Measurements from ENCODE around the gene TAS2R60. TPM values are rescaled to one million over a fixed set of nuclear protein-coding genes. Genes with fewer than 3 reads are reported as not detected.
"Not testable (repeated sequence)": the region's sequence is repeated elsewhere in the genome, so short reads cannot be mapped to it uniquely, and the experiment has no call there.

Gene TAS2R60
- total and polyA plus RNA-seq, 3 donors from 2014 or later: not detected

DNA sequence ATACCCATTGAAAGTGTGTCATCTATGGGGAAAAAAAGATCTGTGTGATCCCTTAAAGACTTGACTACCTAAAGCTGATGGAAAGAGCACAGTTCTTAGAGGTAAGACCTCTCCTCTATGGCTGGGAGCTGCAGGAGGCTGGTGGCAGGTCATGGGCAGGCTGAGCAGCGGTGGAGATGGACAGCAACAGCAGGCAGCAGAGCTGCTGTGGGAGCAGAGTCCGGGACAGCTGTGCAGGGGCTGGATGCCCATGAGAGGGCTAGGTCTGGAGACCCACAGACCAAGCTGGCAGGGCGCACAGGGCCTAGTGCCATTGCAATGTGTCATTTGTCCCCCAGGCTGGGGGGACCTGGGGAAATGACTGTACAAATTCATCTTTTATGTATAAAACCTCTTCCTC, 21.2 kb upstream of the TAS2R60 start:
- Histone ChIP-seq H3K36me3 (ENCODE audit: low read depth, missing control alignments) (no peaks in the 10 kb centered on the region), H3K4me3 (no peak overlapping the region), H3K4me1 (no peaks in the 10 kb centered on the region), H3K9me3 (no peaks in the 10 kb centered on the region), H3K27ac (no peak overlapping the region), H3K27me3 (no peaks in the 10 kb centered on the region)
- no peak for DNase-seq
- intact Hi-C loops (cut with DNase I; ENCODE audit: low total_unique reads): no loop called here
- TF ChIP-seq POLR2A (IDR thresholded peaks at IDR 0.05): no peak
- TF ChIP-seq, protein P1, sequence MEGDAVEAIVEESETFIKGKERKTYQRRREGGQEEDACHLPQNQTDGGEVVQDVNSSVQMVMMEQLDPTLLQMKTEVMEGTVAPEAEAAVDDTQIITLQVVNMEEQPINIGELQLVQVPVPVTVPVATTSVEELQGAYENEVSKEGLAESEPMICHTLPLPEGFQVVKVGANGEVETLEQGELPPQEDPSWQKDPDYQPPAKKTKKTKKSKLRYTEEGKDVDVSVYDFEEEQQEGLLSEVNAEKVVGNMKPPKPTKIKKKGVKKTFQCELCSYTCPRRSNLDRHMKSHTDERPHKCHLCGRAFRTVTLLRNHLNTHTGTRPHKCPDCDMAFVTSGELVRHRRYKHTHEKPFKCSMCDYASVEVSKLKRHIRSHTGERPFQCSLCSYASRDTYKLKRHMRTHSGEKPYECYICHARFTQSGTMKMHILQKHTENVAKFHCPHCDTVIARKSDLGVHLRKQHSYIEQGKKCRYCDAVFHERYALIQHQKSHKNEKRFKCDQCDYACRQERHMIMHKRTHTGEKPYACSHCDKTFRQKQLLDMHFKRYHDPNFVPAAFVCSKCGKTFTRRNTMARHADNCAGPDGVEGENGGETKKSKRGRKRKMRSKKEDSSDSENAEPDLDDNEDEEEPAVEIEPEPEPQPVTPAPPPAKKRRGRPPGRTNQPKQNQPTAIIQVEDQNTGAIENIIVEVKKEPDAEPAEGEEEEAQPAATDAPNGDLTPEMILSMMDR (IDR thresholded peaks at IDR 0.05): no peak
- 88 to 93% methylated on average over 3 of the region's 3 CpGs for WGBS, 2 donors

DNA sequence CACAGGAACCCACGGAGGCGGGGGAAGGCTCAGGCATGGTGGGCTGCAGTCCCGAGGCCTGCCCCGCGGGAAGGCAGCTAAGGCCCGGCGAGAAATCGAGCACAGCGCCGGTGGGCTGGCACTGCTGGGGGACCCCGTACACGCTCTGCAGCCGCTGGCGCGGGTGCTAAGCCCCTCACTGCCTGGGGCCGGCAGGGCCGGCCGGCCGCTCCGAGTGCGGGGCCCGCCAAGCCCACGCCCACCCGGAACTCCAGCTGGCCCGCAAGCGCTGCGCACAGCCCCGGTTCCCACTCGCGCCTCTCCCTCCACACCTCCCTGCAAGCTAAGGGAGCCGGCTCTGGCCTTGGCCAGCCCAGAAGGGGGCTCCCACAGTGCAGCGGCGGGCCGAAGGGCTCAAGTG, 18.8 kb upstream of the TAS2R60 start:
- H3K9me3 ChIP-seq; intact Hi-C loops (cut with DNase I; ENCODE audit: low total_unique reads); H3K27ac ChIP-seq; H3K27me3 ChIP-seq; DNase-seq; H3K4me1 ChIP-seq; H3K36me3 ChIP-seq (ENCODE audit: low read depth, missing control alignments): not testable (repeated sequence)
- H3K4me3 ChIP-seq: peak overlapping the region in 1 of 2 donors; percentile 33
- 70 to 74% methylated on average over 11 to 33 of the region's 34 CpGs for WGBS, 2 donors

DNA sequence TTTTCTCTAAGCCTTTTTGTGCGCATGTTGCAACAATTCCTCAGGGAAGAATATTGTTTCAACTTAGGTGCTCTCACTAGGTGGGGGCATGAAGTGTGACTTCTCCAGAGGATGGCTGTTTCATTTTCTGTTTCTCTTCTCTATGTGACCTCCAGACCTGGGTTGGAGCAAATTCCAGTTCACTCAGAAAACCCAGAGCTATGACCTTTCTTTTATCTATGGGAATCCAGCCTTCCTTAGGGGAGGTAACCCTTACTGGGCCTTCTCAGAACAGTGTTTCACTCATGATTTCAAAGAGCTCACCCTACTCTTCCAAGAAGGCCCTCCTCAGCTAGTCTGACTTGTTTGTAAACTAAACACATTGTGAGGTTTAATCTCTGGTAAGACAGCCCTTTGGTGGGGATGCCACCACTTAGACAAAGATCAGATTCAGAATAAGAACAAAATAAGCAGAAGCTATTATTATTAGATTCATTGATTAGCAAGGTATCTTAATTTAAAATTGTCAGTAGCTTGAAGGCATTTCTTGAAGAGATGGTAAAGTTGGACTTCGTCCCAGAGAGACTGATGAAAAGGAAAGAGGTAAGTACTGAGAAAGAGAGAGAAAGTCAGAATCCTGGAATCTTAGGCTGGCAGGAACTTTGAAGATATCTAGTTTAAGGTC, 16.6 kb upstream of the TAS2R60 start:
- intact Hi-C loops (cut with DNase I; ENCODE audit: low total_unique reads): no loop called here
- no peak for TF ChIP-seq POLR2A (IDR thresholded peaks at IDR 0.05)
- TF ChIP-seq, protein P1 (IDR thresholded peaks at IDR 0.05): no peak
- 68 to 79% methylated on average over 2 of the region's 2 CpGs for WGBS, 2 donors
- DNase-seq: no peak
- no peaks in the 10 kb centered on the region for H3K27me3 ChIP-seq
- no peaks in the 10 kb centered on the region for H3K9me3 ChIP-seq
- H3K4me3 ChIP-seq: no peak overlapping the region
- H3K27ac ChIP-seq: no peak overlapping the region
- no peaks in the 10 kb centered on the region for H3K36me3 ChIP-seq (ENCODE audit: low read depth, missing control alignments)
- H3K4me1 ChIP-seq: no peaks in the 10 kb centered on the region

DNA sequence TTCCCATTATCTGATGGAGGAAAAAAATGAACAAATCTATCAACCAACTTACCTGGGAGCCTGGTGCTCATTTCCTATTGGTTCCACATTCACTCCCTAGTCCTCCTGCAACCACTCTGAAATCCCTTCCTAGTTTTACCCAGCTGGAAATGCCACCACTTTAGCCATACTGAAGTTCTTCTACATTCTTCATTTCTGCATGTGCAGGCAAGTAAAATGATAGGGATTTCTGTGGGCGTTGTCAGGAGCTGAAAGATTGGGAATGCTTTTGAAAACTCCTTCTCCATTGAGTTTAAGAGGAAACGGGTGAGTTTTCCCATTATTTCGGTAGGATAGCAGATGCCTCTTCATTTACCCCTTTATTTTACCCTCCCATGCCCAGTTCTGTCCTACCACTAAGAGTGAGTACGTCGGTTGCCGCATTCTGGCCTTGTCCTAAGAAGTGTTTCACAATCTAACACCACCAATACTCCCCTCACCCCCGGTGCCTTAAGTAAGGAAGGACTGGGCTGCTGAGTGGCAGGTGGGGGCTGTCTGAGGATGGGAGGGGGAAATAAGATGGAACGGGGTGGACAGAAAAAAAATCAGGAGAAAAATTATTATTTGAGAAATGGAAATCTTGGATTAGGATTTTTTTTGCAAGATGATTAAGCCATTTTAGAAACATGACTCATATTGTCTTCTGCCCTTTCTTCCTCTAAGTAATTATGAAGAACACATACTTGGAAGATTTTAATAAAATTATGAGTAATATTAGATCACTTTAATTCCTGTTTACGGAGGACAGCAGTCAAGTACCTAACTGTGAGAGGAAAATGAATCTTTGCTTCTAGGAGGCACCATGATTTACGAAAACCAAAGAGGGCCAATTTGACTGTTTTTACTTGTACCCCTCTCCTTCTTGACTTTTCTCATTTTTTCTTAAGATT, 13.2 kb upstream of the TAS2R60 start:
- Histone ChIP-seq H3K27ac (no peak overlapping the region), H3K27me3 (no peaks in the 10 kb centered on the region), H3K9me3 (no peaks in the 10 kb centered on the region), H3K36me3 (ENCODE audit: low read depth, missing control alignments) (no peaks in the 10 kb centered on the region), H3K4me3 (no peak overlapping the region), H3K4me1 (no peaks in the 10 kb centered on the region)
- intact Hi-C loops (cut with DNase I; ENCODE audit: low total_unique reads): no loop called here
- 77 to 81% methylated on average over 10 of the region's 10 CpGs for WGBS, 2 donors
- DNase-seq: no peak
- TF ChIP-seq POLR2A (IDR thresholded peaks at IDR 0.05): no peak
- TF ChIP-seq, protein P1 (IDR thresholded peaks at IDR 0.05): no peak

DNA sequence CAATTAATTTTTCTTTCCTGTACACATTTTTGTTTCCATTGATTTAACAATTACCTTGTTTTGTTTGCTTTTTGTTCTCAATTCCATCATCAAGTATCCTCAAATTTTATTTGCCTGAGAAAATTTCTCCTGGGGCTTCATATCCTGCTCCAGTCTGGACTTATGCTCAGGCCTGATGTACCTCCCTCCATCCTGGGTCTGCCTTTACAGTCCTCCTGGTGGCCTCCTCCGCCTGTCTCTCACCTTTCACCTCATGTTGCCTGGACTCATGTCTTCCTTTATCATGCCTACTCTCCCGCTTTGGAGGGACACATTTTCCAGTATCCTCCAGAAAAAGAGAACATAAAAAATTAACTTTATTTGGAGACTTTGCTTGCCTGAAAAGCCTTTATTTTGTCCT, 12.1 kb upstream of the TAS2R60 start:
- Histone ChIP-seq H3K27ac (no peak overlapping the region), H3K36me3 (ENCODE audit: low read depth, missing control alignments) (no peaks in the 10 kb centered on the region), H3K27me3 (no peaks in the 10 kb centered on the region), H3K4me1 (no peaks in the 10 kb centered on the region), H3K4me3 (no peak overlapping the region), H3K9me3 (no peaks in the 10 kb centered on the region)
- intact Hi-C loops (cut with DNase I; ENCODE audit: low total_unique reads): no loop called here
- no peak for DNase-seq
- 56 to 63% methylated on average over 2 of the region's 2 CpGs for WGBS, 2 donors
- no peak for TF ChIP-seq POLR2A (IDR thresholded peaks at IDR 0.05)

All from testis (tissue), 3 donors.